Skeletal muscle cell (primary cell): ENCODE measurements around the gene CPNE4.

ENCODE experiments used
- DNase-seq: peaks from one replicate; pipeline ENCODE4 v3.0.0-alpha.2; 2010; ENCODE audit warnings: low read depth
- H3K4me3 ChIP-seq: 2 replicates; pipeline ENCODE4 v1.5.1; 2011; ENCODE audit warnings: low read depth, mild to moderate bottlenecking, control low read depth, low read length, moderate library complexity

Gene CPNE4

DNA sequence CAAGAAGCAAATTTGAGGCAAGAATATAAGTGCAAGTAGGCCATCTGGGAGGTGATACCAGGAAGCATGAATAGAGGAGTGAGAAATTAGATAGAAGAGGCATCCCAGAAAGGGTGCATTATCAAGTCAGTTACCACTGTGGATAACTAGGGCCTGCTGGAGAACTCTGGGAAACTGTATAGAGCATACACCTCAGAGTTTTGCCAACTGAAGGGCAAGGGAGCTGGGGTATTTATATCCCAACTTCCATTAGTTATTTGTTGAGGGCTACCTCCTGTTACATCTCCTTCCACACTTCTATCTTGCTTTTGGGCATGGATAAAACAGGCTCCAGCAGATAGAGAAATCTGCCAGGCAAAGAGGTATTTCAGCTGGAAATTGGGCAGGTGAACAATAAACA is 448.5 kb downstream of the CPNE4 start:
- no peak overlapping the region for H3K4me3 ChIP-seq
- DNase-seq, result no peak

DNA sequence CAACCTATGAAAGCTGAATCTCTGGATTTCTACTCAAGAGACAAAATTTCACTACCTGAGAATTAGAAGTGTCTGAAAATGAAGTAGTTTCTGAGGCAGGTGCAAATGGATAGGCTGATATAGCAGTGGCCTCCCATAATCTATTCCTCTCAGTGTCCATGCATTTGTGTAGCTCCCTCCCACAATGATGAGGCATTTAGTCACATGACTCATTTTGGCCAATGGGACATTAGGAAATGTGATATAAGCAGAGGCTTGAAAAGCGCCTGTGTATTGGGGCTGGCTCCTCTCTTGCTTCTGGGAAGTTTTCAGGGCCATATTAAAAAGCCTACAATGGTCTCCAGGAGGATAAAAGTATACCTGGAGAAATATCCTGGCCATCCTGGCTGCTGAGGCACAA is 452.4 kb downstream of the CPNE4 start:
- DNase-seq, result no peak

DNA sequence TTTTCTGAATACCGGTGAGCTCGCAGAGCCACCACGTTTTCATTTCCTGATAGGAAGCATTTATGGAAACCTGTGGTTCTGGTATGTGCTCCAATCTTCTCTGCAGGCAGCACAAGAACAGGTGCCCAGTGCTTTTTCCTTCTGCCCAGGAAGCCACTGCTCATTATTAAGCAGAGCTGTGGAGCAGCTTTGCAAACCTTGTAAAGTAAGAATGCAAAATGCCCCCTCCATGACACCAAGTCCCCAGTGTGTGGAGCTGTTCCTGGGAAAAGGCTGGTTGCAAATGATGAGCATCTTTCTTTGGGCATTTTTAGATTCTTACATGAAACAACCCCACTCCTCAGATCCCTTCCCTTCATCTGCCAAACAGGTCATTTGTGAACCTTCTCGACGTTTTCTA is 466.4 kb downstream of the CPNE4 start:
- no peak overlapping the region for H3K4me3 ChIP-seq
- DNase-seq, result no peak

More for the DNA sequence above, 452.4 kb downstream of the CPNE4 start:
- H3K4me3 ChIP-seq, result no peak overlapping the region

DNA sequence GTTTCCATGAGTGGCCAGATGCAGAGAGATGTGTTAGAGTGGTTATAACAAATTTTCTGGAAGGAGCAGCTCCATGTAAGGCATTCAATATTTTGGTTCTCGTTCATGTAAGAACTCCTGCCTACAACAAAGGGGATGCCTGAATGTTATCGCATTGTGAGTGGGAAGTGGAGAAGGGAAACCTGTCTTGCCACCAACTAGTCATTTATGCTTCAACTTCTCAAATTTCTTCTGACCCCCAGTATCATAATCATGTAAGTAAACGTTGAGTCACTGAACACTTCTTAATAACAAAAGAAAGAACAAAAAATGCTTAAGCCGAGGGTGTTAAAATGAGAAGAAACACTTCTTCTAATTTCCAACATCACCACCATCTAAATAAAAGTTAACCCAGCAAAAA is 470.0 kb downstream of the CPNE4 start:
- DNase-seq, result no peak
- no peak overlapping the region for H3K4me3 ChIP-seq

DNA sequence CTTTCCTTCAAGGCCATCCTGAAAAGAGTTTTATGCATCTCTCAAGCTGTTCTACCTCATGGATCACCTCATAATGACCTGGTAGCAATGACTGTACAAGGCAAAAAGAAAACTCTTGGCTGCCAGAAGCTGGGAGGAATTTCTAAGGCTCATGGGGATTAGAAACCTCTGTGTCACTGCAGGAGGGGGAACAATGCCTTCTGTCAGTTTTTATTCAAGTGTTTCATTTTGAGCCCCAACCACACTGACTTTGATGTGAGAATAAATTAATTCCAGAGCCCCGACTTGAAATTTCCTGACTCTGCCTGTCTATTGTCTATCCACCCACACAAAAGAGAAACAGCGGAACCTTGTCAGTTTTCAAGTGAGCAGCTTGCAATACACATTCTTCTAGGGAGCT is 473.3 kb downstream of the CPNE4 start:
- DNase-seq, result peak; percentile 26
- no peak overlapping the region for H3K4me3 ChIP-seq

DNA sequence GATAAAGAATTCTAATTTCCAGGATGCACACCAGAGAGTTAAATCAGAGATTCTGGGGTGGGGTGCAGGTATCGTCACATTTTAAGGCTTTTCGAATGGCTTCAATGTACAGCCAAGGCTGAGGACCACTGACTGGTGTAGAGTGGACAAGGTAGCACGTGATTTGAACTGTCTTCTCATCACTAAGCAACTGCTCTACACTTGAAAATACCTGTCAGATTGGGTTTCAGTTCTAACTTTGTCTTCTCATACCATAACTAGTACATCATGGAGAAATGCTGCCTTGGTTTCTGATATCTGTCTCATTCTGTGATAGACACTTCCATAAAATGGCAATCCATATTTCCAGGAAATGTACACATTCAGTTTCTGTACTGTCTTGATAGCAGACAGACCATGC is 474.0 kb downstream of the CPNE4 start:
- DNase-seq, result no peak
- H3K4me3 ChIP-seq, result no peak overlapping the region

DNA sequence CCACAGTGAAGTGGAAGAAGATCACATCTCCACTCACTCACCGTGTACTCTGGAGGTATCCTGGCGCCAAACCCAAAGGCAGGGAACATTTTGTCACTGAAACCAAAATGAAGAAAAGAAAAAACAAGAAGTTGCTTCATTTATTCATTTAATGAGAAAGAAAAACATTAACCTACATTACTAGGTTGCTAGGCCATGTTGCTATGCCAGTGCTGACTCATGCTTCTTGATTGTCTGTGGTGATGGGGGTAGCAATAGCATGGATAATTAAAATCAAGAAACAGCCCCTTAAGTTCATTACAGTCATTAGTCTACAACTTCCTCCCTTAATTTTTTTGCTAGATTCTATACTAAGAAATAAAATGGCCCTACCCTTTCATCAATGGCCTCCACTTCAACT is 479.4 kb downstream of the CPNE4 start:
- no peak overlapping the region for H3K4me3 ChIP-seq
- DNase-seq, result peak; percentile 23

DNA sequence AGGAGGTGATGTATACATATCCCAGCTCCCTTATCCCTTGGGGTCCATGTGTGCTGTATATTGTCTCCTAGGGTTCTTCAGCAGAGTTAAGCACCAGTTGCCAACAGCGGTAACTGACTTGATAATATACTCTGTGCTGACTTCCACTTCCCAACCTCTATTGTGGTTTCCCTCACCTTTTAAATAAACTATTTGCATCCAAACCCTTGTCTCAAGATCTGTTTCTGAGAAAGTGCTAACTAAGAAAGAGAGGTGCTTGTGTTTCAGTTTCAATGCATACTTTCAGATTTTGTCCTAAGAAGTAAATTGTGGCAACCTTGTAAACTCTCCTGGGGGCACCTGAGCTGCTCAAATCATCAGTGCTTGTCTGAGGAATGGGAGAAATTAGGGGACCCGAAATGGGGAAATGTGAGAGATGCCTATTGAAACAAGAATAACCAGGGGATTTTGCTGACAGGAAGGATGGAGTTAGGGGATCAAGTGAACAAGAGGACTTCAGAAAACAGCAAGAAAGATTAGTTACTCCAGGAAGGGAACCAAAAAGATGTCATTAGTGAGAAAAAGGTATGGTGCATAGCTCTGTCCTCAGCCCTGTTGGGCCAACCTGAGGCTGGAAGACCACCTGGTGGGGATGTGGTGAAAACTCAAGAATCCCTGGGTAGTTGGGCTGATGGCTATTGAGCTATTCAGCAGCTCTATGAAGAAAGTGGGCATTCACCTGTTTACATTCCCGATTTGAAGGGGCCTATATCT is 481.1 kb downstream of the CPNE4 start:
- no peak overlapping the region for H3K4me3 ChIP-seq
- no peak for DNase-seq

DNA sequence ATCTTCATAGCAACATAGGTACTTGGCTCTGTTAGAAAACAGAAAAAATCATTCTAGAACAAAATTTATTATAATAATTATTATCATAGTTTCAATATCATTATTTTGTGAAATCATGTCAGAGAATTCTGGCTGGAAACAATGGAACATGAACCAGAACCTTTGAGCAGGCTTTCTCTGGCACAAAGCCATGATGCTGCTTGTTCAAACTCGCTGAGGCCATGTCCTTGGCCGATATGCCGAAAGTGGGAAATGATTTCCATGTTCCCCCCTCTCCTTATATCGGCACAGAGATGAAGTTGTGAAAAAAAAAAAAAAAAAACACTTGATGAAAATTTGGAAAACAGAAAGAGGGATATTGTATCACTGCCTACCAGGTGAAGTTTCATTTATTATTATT is 483.1 kb downstream of the CPNE4 start:
- no peak overlapping the region for H3K4me3 ChIP-seq
- no peak for DNase-seq

DNA sequence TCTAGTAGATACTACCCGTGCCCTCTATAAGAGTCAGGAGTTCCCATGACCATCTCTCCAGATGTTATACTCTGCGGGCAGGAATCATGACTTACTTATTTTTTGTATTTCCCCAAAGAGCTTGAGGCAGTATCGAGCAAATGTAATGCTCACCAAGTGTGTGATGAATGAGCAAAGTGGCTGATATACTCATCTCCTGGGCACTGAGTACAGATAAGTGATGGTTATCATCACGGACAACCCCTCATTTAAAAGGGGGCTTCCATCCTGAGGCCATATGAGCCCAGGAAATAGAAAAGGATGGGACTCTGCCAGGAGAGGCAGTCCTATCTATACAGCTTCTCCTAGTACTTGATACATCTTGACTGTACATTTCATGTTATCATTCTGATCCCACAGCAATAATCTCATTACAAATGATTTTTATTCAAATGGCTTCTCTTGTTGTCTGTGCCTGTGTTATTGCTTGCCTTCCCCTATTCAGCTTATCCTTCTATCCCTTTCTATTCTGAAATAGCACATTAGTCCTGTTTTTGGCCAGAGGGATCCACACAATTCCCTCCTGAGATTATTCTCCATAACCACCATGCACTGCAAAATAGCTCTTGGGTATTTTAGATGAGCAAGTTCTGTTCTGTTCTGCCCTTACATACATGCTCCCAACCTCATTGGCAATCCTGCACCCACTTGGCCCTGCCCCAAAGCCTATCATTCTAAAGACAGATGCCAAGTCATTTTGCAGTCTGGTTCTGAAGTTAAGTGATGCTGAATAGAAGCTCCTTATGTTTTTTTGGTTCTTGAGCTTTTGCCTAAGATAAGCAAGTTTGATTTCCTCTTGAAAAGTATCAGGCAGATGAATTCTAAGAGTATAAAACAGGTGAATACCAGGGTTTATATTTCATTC is 484.0 kb downstream of the CPNE4 start:
- no peak for DNase-seq
- no peak overlapping the region for H3K4me3 ChIP-seq

DNA sequence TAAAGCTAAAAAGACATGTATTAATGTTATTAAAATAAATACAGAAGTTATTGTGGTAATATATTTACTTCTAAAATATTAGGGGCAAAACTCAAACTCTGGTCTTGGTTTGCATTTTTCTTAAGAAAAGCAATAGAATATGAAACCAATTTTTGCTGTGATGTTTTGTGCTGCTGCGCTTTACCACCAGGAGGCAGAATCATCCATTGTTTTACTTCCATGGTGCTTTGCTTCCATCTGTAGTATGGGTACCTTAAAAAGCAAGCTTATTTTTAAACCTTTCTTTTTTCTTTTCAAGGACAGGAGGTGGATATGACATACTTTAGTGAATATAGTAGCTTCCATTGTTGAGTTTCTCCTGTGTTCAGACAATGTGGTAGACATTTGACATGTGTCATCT is 485.5 kb downstream of the CPNE4 start:
- no peak for DNase-seq

DNA sequence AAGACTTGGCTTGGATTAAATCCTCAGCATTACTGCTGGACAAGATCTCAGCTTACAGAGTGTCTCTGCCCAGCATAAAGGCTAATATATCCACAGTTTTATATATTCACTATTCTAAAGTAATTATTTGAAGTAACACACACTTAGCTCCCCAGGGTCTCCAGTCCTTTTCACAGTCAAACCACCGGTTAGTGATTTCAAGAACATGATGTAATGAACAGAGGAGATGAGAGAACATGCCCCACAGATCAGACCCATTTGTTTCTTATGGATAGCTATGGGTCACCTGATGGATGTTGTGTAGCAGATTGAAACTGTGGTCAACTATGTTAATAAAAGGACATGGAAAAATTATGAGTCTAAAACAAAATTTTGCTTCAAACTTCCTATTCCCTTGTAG is 487.2 kb downstream of the CPNE4 start:
- H3K4me3 ChIP-seq, result no peak overlapping the region
- no peak for DNase-seq

More for the DNA sequence above, 485.5 kb downstream of the CPNE4 start:
- H3K4me3 ChIP-seq, result no peak overlapping the region

DNA sequence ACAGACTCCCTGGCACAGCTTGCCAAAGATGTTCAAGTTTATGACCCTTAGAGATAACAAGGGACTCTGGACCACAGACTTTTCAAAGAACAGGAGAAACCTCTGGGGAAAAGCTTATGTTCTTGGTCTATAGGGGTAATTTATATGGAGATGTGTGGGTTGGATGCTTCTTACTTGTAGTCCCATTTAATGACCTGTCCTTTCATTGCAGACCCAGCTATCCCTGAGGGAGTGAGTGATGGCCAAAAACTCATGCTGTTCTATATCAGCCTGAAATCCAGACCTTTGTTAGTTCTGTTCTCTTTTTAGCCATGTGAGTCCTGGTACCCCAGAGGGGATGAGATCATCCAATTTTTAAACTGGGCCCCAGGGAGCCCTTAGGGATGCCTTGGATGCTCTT is 488.4 kb downstream of the CPNE4 start:
- H3K4me3 ChIP-seq, result no peak overlapping the region
- DNase-seq, result no peak

DNA sequence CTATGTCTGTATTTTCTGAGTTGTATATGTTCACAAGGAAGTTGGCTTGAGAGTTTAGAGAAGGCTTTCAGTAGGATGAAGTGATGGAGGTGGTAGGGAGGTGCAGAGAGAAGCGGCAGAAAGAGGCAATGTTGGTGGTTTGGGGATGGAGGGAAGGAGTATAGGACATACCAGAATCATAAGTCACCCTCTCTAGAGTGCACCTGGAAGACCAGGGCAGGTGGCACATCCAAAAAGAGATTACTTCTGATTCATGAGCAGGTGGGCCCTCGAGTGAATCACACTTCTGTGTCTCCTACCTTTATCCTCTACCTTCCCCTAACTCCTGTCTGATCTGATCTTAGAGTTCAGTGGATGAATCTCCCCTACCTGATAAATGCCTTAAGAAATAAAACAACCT is 490.3 kb downstream of the CPNE4 start:
- no peak overlapping the region for H3K4me3 ChIP-seq
- no peak for DNase-seq

DNA sequence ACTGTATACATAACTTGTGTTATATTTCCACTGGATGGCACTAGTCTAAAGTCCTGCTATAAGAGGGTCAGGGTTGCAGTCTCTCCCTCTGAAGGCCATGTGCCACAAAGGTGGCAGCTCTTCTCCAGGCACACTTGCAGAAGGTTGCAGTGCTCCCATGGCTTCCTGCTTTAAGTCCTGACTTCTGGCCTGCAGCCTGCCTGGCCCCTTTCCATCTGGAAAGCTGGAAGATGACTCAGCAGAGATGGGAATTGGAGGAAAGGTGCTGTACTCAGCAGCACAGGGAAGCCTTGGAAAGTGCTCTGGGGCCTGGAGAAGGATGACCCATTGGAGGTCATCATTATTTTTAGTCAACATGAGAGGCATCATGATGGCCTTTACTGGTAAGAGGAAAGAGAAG is 491.1 kb downstream of the CPNE4 start:
- DNase-seq, result peak; percentile 89
- no peak overlapping the region for H3K4me3 ChIP-seq

DNA sequence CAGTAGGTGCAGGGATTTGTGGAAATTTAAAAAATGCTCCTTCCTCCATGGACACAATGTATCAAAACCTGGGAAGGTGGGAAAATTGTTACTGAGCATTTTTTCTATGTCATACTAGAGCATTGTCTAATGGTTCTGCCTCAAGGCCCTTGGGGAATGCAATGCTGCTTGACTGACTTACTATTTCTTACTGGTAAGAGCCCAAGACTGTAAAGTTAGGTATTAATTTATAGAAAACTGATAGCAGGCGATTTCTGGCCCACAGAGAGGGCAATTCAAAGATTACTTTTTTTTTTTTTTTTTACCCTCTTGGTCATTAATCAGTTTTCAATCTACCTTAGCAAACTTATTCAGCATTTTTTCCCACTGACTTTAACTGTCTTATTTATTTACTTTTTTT is 493.5 kb downstream of the CPNE4 start:
- H3K4me3 ChIP-seq, result no peak overlapping the region
- no peak for DNase-seq

DNA sequence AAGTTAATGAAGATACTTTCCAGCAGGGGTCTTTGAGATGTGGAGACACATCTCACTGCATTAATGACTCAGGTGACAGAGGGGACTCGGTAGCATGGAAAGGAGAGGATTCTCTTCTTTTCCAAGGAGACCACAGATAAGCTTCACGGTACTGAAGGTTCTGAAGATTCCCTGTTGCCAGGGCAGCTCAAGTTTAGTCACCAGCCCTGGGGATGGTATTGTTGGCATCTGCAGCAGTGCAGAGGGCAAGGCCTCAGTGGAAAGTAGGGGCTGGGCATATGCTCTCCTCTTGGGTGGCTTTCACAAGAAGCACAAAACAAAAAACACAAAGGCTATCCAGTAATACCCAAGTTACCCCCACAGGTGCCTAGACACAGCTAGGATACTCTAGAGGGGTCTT is 494.0 kb downstream of the CPNE4 start:
- no peak overlapping the region for H3K4me3 ChIP-seq
- no peak for DNase-seq

DNA sequence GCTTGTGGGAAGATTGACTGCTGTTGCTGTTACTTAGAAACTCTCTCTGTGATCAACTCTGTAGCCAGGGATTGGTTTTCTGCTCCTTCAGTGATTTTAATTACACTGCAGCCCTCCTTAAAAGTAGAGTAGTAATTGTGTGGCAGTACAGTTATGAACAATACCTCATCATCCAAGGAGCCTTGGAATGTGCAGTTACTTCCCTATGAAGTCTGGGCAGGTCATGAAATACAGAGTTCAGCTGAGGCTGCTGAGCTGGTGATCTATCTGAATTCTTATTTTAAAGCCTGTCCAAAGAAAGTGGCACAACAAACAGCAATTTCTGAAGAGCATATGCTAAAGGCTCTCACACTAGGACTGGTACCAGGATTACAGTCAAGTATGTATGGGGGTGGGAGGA is 494.7 kb downstream of the CPNE4 start:
- no peak for DNase-seq
- H3K4me3 ChIP-seq, result no peak overlapping the region

DNA sequence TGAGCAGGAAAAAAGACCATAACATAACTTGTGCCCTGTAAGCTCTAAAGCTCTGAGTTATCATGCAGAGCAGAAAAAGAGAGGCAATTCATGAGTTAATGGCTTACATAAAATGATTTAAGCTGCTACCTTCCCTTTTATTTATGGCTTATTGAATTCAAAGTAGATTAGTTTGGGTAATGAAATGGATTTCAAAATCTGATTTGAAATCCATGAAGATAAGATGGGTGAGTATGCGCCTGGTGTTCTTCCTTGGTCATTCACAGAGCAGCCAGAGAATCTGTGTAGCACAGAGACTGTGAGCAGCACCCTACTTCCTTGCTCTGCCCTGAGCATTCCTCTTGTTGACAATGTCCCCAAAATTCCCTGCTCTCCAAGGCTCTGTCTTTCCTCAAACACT is 495.8 kb downstream of the CPNE4 start:
- DNase-seq, result no peak

DNA sequence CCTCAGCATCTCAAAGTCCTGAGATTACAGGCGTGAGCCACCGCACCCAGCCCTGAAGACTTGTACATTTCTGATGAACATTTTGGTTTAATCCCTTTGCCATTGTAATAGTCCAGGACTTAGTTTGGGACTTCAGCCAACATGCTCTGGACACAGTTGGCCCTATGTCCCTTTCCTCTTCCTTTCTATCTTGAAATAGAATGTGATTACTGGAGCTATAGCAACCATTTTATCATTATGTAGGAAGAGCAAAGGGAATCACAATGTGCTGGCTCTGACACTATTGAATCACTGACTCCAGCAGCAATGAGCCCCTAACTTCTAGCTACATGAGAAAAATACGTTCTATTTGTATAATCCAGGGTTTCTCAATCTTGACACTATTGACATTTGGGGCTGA is 497.3 kb downstream of the CPNE4 start:
- no peak for DNase-seq
- H3K4me3 ChIP-seq, result no peak overlapping the region

More for the DNA sequence above, 495.8 kb downstream of the CPNE4 start:
- H3K4me3 ChIP-seq, result no peak overlapping the region

DNA sequence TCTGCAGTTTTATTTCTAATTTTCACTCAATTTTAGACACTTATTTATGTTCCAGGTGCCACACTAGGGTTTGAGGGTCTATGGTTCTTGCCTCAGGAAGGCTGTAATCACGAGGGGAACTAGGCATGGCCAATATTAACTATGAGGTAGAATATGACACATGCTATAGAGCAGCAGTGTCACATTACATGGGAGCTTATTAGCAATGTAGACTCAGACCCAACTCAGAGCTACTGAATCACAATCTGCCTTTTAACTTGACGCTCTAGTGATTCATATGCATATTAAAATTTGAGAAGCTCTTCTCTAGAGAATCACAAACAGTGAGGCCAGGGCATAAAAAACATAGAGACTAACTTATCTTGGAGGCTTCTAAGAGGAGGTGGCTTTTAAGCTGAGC is 499.2 kb downstream of the CPNE4 start:
- peak; percentile 42 for DNase-seq
- no peak overlapping the region for H3K4me3 ChIP-seq
